Upper lobe of left lung (tissue), 4 donors: ENCODE measurements around the gene ERN2.

Experiments
- CTCF ChIP-seq, 6 experiments: fragments of 450-650 bp in 4 of 6; fragments of 200-600 bp in 2 of 6; sonication (generic) in 2 of 6; IDR thresholded peaks; one replicate each; pipeline ENCODE4 v1.5.1; 2016 to 2019; ENCODE audit warnings: antibody characterized with exemption in 6 of 6
- EP300 ChIP-seq, 4 donors: sonication (generic); formaldehyde crosslinking; IDR thresholded peaks; one replicate each; pipeline ENCODE4 v1.5.1; 2017; ENCODE audit warnings: antibody characterized with exemption in 4 of 4, control low read depth in 2 of 4
- POLR2A ChIP-seq, 4 donors: fragments of 450-650 bp; IDR thresholded peaks; one replicate each; pipeline ENCODE4 v1.5.1; 2016 to 2017; ENCODE audit warnings: antibody characterized with exemption in 4 of 4, mild to moderate bottlenecking in 2 of 4

GRCh38 chr16:23712976-23713375 is at the start of gene ERN2:
- no peak for TF ChIP-seq EP300 (IDR thresholded peaks at IDR 0.05)
- TF ChIP-seq CTCF (IDR thresholded peaks at IDR 0.05) = no peak
- no peak for TF ChIP-seq POLR2A (IDR thresholded peaks at IDR 0.05)
